Astrocyte (in vitro differentiated cells and primary cell): ENCODE data around the gene PYGB.

Source experiments
- EZH2 ChIP-seq: IDR thresholded peaks from 2 replicates; pipeline ENCODE4 v1.6.1; 2012; ENCODE audit warnings: mild to moderate bottlenecking, low read length, inconsistent platforms; ENCODE audit not compliant: insufficient read depth
- TF ChIP-seq, protein P1 (sequence below): IDR thresholded peaks from 2 replicates; pipeline ENCODE4 v1.5.1; 2011; ENCODE audit warnings: low read depth, mild to moderate bottlenecking, inconsistent platforms, low read length, moderate library complexity; ENCODE audit not compliant: insufficient read depth

- TF ChIP-seq, protein P1, sequence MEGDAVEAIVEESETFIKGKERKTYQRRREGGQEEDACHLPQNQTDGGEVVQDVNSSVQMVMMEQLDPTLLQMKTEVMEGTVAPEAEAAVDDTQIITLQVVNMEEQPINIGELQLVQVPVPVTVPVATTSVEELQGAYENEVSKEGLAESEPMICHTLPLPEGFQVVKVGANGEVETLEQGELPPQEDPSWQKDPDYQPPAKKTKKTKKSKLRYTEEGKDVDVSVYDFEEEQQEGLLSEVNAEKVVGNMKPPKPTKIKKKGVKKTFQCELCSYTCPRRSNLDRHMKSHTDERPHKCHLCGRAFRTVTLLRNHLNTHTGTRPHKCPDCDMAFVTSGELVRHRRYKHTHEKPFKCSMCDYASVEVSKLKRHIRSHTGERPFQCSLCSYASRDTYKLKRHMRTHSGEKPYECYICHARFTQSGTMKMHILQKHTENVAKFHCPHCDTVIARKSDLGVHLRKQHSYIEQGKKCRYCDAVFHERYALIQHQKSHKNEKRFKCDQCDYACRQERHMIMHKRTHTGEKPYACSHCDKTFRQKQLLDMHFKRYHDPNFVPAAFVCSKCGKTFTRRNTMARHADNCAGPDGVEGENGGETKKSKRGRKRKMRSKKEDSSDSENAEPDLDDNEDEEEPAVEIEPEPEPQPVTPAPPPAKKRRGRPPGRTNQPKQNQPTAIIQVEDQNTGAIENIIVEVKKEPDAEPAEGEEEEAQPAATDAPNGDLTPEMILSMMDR, result no peak
- TF ChIP-seq EZH2, result no peak
These were observed 98.5 kb downstream of the PYGB start for GRCh38 chr20:25346349-25346748.
